ENCODE data around the gene COPG2.
"Not testable (repeated sequence)": the region's sequence is repeated elsewhere in the genome, so short reads cannot be mapped to it uniquely, and the experiment has no call there.

COPG2 gene

DNA sequence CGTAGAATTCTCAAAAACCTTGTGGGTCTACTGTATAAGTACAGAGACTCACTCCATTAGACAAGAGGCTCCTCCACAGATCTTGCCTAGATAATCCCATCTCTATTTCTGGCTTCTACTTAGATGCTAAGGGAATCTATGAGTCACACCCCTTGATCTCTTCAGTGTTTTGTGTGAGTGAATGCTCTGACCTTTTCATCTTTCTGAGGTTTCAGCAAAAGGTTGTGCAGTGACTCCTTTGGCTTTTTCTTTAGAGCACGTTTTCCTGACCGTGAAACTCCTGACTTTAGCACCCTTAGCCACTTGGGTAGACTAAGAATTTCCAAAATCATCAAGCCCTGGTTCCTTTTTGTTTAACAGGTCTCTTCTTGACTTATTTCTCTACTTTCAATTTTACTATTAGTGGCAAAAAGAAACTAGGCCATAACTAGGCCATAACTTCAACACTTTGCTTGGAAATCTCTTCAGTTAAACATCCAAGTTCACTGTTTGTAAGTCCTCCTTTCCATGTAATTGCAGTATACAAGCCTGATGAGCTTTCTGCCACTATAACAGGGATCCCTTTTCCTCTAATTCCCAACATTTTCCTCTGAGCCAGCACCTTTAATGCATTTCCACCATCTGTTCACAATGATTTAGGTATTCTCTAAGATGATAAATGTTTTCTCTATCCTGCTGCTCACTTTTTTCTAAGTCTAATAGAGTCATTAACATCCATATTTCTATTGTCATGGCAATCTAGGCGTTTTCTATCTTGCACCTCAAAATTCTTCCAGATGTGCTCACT, 19.4 kb downstream of the COPG2 start:
- no peak for DNase-seq (ENCODE audit: low read depth)

DNA sequence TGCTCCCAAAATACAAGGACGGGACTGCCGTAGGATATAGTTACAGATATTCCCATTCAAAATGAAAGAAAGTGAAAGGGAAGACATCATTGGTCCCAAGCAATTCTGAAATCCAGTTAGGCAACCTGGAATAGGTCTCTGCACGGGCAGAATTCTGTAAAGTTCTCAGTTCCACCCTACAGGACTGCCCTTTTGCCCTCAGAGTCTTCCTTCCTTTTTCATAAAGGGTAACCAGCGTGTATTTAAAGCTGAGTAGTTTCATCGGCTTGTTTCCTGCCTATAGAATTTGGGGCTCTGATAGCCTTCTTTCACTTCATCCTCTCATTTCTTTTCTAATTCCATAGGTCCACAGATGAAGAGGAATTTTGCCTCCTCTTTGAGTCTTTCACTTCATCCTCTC, 20.0 kb downstream of the COPG2 start:
- DNase-seq (ENCODE audit: low read depth) = no peak

DNA sequence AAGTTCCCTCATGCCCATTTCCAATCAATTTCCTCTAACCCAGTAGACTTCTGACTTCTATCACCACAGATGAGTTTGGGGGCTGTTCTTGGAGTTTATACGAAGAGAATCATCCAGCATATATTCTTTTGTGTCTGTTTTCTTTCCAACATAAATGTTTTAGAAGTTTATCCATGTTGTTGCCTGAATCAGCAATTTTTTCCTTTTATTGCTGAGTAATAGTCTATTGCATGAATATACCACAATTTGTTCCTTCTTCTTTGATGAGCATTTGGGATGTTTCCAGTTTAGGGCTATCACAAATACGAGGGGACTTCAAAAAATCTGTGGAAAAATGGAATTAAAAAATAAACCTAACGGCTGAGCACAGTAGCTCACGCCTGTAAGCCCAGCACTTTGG, 26.2 kb downstream of the COPG2 start:
- DNase-seq (ENCODE audit: low read depth) = no peak

DNA sequence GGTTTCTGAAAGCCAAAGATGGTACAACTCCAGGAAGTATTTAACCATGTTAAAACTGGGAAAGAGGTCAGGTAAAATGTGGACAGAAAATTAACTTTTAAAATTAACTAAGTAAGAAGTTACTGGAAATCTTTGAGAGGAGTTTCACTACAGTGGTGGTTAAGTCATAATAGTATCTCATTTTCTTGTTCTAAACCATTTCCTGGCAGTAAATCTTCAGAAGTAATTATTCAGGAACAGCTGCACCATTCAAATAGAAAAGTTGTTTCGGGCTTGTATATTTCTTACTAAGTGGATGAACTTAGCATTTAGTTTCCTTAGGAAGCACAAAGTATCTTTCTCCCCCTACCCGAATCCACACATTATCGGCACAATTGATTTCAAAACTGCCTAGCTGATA, 27.1 kb downstream of the COPG2 start:
- no peak for DNase-seq (ENCODE audit: low read depth)

DNA sequence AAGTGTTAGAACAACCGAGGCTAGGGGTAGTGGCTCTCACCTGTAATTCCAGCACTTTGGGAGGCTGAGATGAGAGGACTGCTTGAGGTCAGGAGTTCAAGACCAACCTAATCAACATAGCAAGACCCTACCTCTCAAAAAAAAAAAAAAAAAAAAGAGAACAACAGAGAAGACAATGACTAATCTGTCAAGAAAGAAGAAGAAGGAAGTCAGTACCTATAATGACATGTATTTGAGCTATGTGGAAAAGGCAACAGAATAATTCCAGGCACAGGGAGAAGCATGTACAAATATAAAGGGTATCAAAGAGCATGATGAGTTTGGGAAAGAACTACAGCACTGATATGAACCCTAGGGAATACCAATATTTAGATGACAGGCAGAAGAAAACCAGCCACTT, 27.5 kb downstream of the COPG2 start:
- DNase-seq (ENCODE audit: low read depth) = no peak

DNA sequence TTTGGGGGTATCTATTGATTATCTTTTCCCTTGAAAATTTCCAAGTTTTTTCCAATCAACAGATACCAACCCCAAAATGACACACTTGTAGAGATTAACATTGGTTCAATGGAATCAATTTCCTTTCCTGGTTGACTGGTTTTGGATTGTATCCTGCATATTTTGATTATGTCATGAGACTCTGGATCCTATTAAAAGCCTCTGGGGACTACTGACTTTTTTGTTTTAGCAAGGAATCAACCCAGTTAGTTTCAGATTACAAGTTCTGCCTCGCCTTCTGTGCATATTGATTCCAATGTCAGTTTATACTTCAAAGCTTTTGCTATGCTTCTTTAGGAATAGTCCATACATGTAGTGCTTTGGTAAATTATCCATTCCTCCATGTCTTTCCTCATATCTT, 29.2 kb downstream of the COPG2 start:
- no peak for DNase-seq (ENCODE audit: low read depth)

DNA sequence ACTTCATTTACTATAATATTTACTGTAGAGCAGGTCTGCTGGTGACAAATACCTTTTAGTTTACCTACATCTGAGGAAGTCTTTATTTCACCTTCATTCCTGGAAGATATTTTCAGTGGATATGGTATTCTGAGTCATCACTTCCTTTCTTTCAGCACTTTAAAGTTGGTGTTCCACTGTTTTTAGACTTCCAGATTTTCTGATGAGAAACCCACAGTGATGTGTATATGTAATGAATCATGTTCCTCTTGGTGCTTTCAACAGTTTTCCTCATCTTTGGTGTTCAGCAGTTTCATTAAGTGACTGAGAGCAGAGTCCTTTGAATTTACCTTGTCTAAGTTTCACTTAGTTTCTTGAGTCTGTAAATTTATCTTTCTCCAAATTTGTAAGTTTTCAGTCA, 36.4 kb downstream of the COPG2 start:
- DNase-seq (ENCODE audit: low read depth) = no peak

DNA sequence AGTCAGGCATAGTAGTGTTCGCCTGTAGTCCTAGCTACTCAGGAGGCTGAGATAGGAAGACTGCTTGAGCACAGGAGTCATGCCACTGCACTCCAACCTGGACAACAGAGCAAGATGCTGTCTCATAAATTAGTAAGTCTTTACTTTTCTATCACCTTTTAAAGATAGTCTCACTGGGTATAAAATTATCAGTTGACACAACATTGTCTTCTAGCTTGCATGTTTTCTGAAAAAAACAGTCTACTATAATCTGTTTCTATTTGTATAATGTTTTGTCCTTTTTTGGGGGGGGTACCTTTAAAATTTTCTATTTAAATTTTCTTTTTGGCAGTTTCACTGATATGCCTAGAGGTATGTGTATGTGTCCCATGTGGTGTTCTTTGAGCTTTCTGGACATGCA, 39.6 kb downstream of the COPG2 start:
- no peak for DNase-seq (ENCODE audit: low read depth)

DNA sequence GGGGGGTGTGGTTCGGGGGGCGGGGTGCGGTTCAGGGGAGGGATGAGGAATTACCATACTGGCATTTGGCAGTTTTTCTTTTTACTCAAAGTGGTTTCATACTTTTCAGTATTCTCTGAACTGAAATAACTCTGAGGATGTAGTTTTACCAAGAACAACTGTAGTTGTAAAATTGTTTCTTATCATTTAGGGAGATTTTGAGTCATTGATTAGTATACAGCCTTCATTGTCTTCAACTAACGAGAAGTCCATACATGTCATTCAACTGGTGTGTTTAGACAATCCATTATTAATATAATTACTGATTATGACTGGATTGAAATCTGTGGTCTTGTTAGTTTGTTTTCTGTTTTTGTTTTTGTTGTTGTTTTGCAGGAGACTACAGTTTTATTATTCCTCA, 40.8 kb downstream of the COPG2 start:
- DNase-seq (ENCODE audit: low read depth) = no peak

DNA sequence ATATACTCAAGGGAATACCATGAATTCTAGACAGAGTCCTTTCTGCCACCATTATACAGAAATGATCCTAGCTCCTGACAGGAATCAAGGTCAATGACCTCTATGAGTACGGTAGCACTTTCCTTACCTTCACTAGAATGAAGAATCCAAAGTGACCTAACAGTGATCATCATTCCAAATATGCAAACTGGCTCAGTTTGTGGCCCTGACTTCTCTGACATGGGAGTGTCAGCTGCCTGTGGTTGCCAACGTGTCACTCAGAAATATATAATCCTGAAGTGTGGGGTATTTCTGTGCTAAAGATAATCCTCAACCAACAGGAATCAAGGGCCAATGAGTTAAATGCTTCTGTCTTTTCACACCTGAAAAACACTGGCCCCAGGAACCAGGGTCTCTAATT, 45.7 kb downstream of the COPG2 start:
- DNase-seq (ENCODE audit: low read depth) = no peak

DNA sequence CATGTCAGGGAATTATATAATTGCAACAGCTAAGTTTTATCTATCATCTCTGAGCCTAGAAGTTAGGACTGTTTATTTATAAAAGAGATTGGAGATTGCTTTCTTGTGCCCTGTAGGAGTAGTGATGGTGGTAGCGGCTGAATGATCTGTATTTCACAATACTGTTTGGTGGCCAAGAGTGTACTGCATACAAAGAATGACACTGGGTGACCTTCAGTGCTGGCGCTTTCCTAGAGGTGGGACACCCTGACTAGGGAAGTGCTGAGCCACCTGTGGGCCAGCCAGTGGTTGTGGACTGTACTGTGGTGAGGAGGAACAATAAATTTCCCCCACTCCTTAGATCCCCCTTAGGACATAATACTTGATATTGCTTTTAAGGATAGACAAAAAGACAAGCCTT, 53.0 kb downstream of the COPG2 start:
- DNase-seq (ENCODE audit: low read depth) = no peak

DNA sequence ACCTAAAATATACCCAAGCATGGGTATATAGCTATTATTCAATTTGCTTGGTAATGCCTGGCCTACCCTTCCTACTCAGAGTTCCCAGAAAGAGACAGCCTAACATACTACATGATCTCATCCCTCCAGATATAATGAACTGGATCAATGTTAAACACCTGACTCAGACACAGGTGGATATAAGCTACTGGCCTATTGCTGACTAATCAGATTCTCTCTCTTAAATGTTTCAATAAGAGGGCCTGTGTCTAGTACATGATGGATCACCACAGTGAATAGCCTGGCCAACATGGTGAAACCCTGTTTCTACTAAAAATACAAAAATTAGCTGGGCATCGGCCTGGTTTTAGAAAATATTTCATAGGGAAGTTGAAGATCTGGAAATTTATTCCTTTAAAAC, 54.1 kb downstream of the COPG2 start:
- DNase-seq (ENCODE audit: low read depth) = no peak

DNA sequence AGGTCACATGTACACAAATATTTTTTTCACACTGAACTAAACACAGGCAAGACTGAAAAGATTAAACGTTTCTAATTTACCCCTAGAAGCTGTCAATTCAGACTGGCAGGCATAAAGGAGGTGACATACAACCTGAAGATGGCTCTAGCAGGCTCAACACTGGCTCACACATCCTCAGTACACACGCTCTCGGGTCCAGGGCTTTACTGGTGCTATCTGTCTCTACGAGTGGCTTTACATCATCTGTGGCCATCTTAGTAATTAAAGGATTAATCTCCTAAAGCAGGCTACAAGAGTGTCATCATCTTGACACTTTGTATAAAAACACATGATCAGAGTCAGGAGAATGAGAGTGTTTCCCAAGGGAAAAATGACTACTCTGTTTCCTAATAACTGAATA, 57.3 kb downstream of the COPG2 start:
- no peak for DNase-seq (ENCODE audit: low read depth)

DNA sequence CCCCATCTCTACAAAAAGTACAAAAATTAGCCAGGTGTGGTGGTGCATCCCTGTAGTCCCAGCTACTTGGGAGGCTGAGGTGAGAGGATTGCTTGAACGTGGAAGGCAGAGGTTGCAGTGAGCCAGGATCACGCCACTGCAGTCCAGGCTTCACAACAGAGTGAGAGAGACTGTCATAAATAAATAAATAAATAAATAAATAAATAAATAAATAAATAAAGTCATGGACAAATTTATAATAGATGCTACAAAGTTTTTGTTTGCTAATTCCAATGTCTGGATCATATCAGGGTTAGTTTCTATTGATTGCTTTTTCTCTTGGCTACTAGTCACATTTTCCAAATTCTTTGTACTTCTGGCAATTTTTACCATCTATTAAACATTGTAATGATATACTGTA, 61.5 kb downstream of the COPG2 start:
- not testable (repeated sequence) for DNase-seq (ENCODE audit: low read depth)

DNA sequence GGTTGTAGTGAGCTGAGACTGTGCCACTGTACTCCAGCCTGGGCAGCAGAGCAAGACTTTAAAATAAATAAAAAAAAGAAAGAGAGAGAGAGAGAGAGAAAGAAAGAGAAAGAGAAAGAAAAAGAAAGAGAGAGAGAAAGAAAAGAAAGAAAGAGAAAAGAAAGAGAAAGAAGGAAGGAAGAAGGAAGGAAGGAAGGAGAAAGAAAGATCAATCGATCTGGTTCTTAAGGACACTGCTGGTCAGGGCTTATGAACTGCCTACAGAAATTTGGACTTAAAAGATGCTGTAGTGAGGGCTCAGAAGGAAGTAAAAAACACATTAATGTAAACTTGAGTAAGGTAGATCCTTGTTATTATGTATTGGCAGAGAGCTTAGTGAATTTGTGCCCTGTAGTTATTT, 62.4 kb downstream of the COPG2 start:
- DNase-seq (ENCODE audit: low read depth) = no peak

DNA sequence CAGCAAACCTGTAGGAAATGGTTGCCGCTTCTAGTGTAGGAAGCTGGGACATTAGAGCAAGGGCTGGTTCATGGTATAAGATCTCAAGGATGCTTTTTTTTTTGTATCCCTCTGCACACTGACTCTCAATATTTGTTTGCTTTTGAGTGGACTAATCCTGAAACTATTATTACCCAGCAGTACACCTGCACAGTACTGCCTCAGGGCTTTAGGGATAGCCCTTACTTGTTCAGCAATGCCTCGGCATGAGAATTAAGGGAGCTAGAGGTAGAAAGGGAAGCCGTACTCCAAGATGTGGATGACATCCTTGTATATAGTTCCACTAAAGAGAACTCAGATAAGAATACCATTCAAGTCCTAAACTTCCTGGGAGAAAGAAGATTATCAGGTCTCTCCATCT, 70.5 kb downstream of the COPG2 start:
- DNase-seq (ENCODE audit: low read depth) = no peak

DNA sequence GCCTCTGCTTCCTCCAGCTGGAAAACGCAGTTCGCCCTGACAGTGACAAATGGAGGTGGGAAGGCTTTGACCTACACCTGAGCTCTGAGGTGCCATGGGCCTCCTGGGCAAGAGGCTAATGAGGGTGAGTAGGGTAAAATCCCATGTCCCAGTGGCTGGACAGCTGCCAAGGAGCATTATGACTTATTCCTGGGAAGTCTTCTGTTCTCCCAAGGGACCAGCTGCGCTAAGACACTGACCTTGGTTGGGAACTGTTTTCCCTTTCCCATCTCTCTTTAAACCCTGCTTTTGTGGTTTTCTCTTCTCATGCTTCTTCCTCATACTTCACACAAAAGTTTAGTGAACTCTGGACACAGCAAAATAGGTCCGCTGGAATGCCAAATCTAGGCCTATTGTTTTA, 72.6 kb downstream of the COPG2 start:
- no peak for DNase-seq (ENCODE audit: low read depth)

DNA sequence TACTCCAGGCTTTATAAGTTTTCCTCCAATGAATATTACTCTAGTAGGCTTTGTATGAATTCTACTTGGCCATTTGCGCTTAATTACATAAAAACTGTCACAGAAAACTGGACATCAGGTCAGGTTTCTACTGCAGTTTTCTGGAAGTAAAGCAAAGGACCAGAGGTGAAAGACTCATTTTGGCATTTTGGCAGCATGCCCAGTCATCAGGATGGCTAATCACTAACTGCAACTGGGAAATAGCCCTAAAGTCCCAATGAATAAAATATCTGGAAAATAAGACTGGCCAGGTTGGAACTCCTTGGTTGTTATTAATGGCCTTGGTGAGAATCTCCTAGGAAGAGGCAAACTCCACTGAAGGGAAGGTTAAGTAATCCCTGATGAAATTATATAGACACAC, 75.5 kb downstream of the COPG2 start:
- no peak for DNase-seq (ENCODE audit: low read depth)

DNA sequence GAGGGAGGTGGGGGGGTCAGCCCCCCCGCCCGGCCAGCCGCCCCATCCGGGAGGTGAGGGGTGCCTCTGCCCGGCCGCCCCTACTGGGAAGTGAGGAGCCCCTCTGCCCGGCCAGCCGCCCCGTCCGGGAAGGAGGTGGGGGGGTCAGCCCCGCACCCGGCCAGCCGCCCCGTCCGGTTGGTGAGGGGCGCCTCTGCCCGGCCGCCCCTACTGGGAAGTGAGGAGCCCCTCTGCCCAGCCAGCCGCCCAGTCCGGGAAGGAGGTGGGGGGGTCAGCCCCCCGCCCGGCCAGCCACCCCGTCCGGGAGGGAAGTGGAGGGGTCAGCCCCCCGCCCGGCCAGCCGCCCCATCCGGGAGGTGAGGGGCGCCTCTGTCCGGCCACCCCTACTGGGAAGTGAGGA, 77.1 kb downstream of the COPG2 start:
- not testable (repeated sequence) for DNase-seq (ENCODE audit: low read depth)

DNA sequence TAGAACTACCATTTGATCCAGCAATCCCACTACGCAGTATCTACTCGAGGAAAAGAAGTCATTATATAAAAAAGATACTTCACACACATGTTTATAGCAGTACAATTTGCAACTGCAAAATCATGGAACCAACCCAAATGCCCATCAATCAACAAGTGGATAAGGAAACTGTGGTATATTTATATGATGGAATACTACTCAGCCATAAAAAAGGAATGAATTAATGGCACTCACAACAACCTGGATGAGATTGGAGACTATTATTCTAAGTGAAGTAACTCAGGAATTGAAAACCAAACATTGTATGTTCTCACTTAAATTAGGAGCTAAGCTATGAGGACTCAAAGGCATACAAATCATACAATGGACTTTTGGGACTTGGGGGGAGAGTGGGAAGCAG, 82.6 kb downstream of the COPG2 start:
- not testable (repeated sequence) for DNase-seq (ENCODE audit: low read depth)

DNA sequence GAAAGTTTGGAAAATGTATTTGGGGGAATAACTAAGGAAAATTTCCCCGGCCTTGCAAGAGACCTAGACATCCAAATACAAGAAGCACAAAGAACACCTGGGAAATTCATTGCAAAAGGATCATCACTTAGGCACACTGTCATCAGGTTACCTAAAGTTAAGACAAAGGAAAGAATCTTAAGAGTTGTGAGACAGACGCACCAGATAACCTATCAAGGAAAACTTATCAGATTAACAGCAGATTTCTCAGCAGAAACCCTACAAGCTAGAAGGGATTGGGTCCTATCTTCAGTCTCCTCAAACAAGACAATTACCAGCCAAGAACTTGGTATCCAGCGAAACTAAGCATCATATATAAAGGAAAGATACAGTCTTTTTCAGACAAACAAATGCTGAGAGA, 93.4 kb downstream of the COPG2 start:
- not testable (repeated sequence) for DNase-seq (ENCODE audit: low read depth)

DNA sequence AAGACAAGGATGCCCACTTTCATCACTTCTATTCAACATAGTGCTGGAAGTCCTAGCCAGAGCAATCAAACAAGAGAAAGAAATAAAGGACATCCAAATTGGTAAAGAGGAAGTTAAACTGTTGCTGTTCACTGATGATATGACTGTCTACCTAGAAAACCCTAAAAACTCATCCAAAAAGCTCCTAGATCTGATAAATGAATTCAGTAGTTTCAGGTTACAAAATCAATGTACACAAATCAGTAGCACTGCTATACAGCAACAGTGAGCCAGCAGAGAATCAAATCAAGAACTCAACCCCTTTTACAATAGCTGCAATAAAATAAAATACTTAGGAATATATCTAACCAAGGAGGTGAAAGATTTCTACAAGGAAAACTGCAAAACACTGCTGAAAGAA, 98.4 kb downstream of the COPG2 start:
- not testable (repeated sequence) for DNase-seq (ENCODE audit: low read depth)

DNA sequence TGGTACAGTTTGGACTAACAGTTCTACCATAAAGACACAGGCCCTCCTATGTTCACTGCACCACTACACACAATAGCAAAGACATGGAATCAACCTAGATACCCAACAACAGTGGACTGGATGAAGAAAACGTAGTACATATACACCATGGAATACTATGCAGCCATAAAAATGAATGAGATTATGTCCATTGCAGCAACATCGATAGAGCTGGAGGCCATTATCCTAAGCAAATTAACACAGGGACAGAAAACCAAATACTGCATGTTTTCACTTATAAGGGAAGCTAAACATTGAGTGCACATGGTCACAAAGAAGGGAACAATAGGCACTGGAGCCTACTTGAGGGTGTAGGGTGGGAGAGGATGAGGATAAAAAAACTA, 101.7 kb downstream of the COPG2 start:
- DNase-seq (ENCODE audit: low read depth) = no peak

DNA sequence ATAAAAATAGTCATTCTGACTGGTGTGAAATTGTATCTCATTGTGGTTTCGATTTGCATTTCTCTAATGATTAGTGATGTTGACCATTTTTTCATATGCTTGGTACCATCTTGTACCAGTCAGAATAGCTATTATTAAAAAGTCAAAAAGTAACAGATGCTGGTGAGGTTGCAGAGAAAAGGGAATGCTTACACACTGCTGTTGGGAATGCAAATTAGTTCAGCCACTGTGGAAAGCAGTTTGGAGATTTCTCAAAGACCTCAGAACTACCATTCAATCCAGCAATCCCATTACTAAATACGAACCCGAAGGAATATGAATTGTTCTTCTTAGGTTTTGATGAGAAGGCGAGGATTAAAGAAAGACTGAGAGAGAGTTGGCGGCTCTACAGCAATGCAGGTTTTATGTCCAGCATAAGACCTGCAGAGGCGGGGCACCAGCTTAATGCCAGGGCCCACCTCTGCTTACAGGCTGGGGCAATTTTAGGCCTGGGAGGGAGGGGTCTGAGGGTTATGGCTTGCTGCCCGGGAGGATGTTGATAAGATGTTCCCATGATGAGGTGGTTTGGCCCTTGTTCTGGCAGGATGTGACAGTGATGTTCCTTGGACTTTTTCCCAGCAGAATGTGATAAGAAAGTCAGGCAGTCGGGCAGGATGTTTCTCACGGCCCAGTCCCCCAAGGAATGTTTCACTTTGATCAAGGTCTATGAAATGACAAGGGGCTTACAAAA, 102.2 kb downstream of the COPG2 start:
- DNase-seq (ENCODE audit: low read depth) = no peak
